Measurements from ENCODE around the gene SORBS2. TPM values are rescaled to one million over a fixed set of nuclear protein-coding genes. Genes with fewer than 3 reads are reported as not detected.
"Not testable (repeated sequence)": the region's sequence is repeated elsewhere in the genome, so short reads cannot be mapped to it uniquely, and the experiment has no call there.

Gene SORBS2
- total RNA-seq, 2 experiments from 2014 or later: not detected

- ChIA-PET POLR2A (no interaction called here), CTCF (no interaction called here)
- no peak overlapping the region for H3K27ac Mint-ChIP-seq
- no peak for DNase-seq
- H3K4me3 Mint-ChIP-seq: no peak overlapping the region
- no peaks in the 10 kb centered on the region for H3K4me1 Mint-ChIP-seq
- H3K27me3 Mint-ChIP-seq: peaks cover 2% of the 10 kb centered on the region
- no peaks in the 10 kb centered on the region for H3K9me3 Mint-ChIP-seq
- H3K36me3 Mint-ChIP-seq (ENCODE audit: low read depth): no peaks in the 10 kb centered on the region
These were observed 99.5 kb downstream of the SORBS2 start for GRCh38 chr4:185712350-185713024.

- no peak for DNase-seq
- Mint-ChIP-seq H3K36me3 (ENCODE audit: low read depth) (no peaks in the 10 kb centered on the region), H3K9me3 (no peaks in the 10 kb centered on the region), H3K4me1 (no peaks in the 10 kb centered on the region), H3K27me3 (peaks cover 2% of the 10 kb centered on the region), H3K4me3 (no peak overlapping the region), H3K27ac (no peak overlapping the region)
- ChIA-PET POLR2A (no interaction called here), CTCF (no interaction called here)
These were observed 100.3 kb downstream of the SORBS2 start for GRCh38 chr4:185711726-185712125.

DNA sequence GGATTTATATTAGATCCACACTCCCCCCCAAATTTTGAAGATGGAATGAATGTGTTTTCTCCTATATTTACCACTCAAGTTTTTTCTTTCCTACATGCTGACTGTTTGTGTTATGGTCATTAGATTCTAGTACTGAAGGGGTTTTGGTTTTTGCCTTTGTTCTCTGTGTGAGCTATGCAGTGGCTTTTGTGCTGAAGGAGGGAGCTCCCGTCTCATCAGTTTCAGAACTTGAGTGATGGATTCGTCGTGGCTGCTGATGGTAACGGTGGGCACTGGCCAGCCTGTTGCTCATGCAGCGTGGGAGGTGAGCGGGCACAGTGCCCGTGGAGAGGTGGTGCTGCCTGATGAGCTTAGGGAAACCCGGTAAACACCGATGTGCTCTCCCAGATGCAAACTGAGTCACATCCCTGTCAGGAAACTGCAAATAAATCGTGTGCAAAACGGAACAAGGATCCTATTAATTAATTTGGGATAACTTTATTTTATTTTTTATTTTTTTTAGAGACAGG lies 101.5 kb downstream of the SORBS2 start:
- Mint-ChIP-seq H3K36me3 (ENCODE audit: low read depth) (no peaks in the 10 kb centered on the region), H3K9me3 (no peaks in the 10 kb centered on the region), H3K4me3 (no peak overlapping the region), H3K27ac (no peak overlapping the region), H3K27me3 (peaks cover 2% of the 10 kb centered on the region), H3K4me1 (no peaks in the 10 kb centered on the region)
- no peak for DNase-seq
- ChIA-PET POLR2A (no interaction called here), CTCF (no interaction called here)

DNA sequence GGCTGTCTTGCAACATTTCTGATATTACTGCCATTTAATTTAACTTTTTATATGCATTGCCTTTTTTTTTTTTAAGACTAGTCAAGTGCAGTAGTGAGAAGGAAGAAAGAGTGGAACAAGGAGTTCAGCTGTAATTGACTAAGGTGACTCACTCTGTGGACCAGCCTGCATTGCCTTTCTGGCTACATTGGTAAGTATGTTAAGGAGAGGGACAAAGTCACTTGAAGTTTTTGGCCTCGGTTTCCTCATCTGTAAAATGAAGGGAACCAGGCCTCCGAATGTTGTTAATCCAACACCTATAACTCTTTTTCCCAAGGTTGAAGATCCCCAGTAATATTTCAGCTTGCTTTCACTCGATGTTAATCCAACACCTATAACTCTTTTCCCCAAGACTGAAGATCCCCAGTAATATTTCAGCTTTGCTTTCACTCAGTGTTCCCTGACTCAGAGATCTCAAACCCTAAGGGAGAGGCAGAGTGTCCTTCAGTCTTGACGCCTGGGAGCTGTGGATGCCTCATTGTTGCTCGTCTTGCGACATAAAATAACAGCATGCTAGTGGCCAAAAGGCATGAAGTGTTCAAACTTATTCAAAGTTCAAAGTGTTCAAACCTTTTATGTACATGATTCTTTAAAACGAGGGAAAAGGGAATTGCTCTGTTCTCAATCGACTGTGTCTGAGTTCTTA lies 102.0 kb downstream of the SORBS2 start:
- Mint-ChIP-seq H3K9me3 (no peaks in the 10 kb centered on the region), H3K4me3 (no peak overlapping the region), H3K27ac (no peak overlapping the region), H3K36me3 (ENCODE audit: low read depth) (no peaks in the 10 kb centered on the region), H3K4me1 (no peaks in the 10 kb centered on the region), H3K27me3 (peaks cover 2% of the 10 kb centered on the region)
- DNase-seq: no peak
- ChIA-PET POLR2A (no interaction called here), CTCF (no interaction called here)

DNA sequence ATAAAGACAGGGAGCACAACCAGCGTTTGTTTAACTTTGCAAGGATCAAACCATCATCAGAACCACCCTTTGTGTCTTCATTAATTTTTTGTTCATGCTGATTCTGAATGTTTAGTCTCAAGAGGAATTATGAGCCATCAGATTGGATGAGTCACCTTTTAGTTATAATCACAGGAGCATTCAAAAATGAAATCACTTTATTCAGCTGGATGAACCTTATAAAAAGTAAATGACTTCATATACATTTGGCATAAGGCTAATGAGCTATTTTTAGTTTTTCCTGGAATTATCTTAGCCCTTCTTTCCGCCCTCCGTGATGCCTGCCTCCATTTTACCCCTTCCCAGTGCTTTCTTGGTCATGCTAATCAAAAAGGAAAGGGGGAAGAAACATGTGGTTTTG lies 103.6 kb downstream of the SORBS2 start:
- Mint-ChIP-seq H3K36me3 (ENCODE audit: low read depth) (no peaks in the 10 kb centered on the region), H3K27ac (no peak overlapping the region), H3K4me3 (no peak overlapping the region), H3K27me3 (no peaks in the 10 kb centered on the region), H3K9me3 (no peaks in the 10 kb centered on the region), H3K4me1 (no peaks in the 10 kb centered on the region)
- DNase-seq: no peak
- CTCF ChIA-PET: no interaction called here
- POLR2A ChIA-PET: no interaction called here

DNA sequence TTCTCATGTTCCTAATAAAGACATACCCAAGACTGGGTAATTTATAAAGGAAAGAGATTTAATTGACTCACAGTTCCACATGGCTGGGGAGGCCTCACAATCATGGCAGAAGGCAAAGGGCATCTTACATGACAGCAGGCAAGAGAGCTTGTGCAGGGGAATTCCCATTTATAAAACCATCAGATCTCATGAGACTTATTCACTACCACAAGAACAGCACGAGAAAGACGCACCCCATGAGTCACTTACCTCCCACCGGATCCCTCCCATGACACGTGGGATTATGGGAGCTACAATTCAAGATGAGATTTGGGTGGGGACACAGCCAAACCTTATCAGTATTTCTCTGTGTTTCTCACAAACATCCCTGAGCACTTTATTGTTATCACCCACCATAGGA lies 104.4 kb downstream of the SORBS2 start:
- H3K4me3 Mint-ChIP-seq; H3K27ac Mint-ChIP-seq; H3K4me1 Mint-ChIP-seq; POLR2A ChIA-PET; H3K9me3 Mint-ChIP-seq; H3K27me3 Mint-ChIP-seq; H3K36me3 Mint-ChIP-seq (ENCODE audit: low read depth); DNase-seq: not testable (repeated sequence)
- CTCF ChIA-PET: interaction anchor here (0.6 kb wide), 1 partner anchor 455 kb away, joined by 3 read pairs; no protein-coding TSS in a partner anchor

GRCh38 chr4:185702147-185702663 lies 109.8 kb downstream of the SORBS2 start:
- CTCF ChIA-PET: no interaction called here

DNA sequence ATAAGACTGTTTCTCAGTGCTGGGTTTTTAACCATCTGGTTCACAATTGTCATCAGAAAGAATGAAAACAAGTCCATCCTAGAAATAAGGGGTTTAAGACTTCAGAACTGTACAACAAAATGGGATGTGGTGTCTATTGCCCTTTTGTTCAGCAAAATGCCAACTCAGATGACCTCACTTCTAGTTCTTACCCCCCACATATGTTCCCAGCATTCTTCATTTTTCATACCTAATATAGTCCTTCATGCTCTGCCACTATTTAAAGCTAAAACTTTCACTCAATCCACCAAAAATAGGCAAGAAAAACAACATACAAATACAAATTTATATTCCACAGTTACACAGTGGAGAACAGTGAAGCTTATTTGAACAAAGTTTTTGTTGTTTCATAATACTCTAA lies 111.4 kb downstream of the SORBS2 start:
- POLR2A ChIA-PET: no interaction called here

More at GRCh38 chr4:185702147-185702663, 109.8 kb downstream of the SORBS2 start:
- Mint-ChIP-seq H3K4me1 (no peaks in the 10 kb centered on the region), H3K27ac (no peak overlapping the region), H3K4me3 (no peak overlapping the region), H3K36me3 (ENCODE audit: low read depth) (no peaks in the 10 kb centered on the region), H3K27me3 (no peaks in the 10 kb centered on the region), H3K9me3 (no peaks in the 10 kb centered on the region)
- POLR2A ChIA-PET: no interaction called here
- DNase-seq: no peak

DNA sequence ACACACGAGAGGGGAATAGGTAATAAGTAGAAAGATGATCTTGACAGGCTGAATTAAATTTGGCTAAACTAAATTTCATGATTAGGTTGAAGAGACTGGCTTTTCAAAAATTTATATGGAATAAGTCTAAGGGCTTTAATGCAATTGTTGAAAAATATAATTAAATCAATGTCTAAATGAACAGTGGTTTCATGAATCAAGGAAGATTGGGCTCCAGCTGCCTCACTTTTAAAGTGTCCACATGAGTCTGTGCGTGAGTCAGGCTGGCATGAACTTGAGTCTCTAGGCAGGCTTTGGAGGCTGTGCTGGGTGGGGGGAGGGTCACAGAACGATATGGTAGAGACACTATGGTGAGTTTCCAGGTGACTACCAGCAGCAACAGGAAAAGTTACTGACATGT lies 111.9 kb downstream of the SORBS2 start:
- ChIA-PET CTCF (no interaction called here), POLR2A (no interaction called here)
- Mint-ChIP-seq H3K36me3 (ENCODE audit: low read depth) (no peaks in the 10 kb centered on the region), H3K9me3 (no peaks in the 10 kb centered on the region), H3K27ac (no peak overlapping the region), H3K4me3 (no peak overlapping the region), H3K4me1 (no peaks in the 10 kb centered on the region), H3K27me3 (no peaks in the 10 kb centered on the region)
- no peak for DNase-seq

More for the DNA sequence above, 111.4 kb downstream of the SORBS2 start:
- DNase-seq: no peak
- Mint-ChIP-seq H3K36me3 (ENCODE audit: low read depth) (no peaks in the 10 kb centered on the region), H3K27ac (no peak overlapping the region), H3K4me1 (no peaks in the 10 kb centered on the region), H3K9me3 (no peaks in the 10 kb centered on the region), H3K4me3 (no peak overlapping the region), H3K27me3 (no peaks in the 10 kb centered on the region)
- CTCF ChIA-PET: no interaction called here

- Mint-ChIP-seq H3K4me3 (no peak overlapping the region), H3K36me3 (ENCODE audit: low read depth) (no peaks in the 10 kb centered on the region), H3K27ac (no peak overlapping the region), H3K4me1 (no peaks in the 10 kb centered on the region), H3K27me3 (peaks cover 2% of the 10 kb centered on the region), H3K9me3 (no peaks in the 10 kb centered on the region)
- CTCF ChIA-PET: no interaction called here
- POLR2A ChIA-PET: no interaction called here
- no peak for DNase-seq
These were observed 114.5 kb downstream of the SORBS2 start for GRCh38 chr4:185697488-185697887.

- no peak overlapping the region for H3K27ac Mint-ChIP-seq
- no peaks in the 10 kb centered on the region for H3K36me3 Mint-ChIP-seq (ENCODE audit: low read depth)
- CTCF ChIA-PET: no interaction called here
- POLR2A ChIA-PET: no interaction called here
- no peaks in the 10 kb centered on the region for H3K4me1 Mint-ChIP-seq
- peaks cover 2% of the 10 kb centered on the region for H3K27me3 Mint-ChIP-seq
- DNase-seq: no peak
- H3K4me3 Mint-ChIP-seq: no peak overlapping the region
- no peaks in the 10 kb centered on the region for H3K9me3 Mint-ChIP-seq
These were observed 116.3 kb downstream of the SORBS2 start for GRCh38 chr4:185695743-185696142.

DNA sequence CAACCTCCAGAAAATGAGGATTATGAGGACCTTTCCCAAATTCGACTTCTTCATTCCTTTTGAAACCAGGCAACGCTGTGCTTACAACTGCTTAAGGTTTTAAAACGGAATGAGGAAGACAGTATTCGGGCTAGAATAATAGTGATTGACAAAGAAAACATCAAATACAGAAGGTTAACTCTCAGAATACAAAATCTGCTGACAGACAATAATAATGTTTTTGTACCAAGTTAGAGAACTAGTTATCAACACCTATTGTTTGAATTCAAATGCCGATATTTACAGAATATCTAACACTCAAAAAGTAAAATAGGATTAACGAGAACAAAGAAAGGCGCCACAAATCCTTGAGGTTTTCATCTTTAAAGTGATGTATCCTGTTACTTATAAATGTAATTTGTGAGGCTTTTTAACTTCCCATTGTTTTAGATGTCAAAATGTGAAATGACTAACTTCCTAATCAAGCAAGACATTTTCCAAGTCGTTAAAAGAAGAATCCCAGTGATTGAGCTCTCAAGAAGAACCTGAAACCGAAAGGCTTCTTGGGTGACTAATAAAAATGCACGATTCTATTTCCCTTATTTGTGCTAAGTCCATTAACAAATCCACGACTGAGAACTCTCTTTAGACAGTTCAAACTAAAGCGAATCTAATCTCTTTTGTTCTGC lies 118.3 kb downstream of the SORBS2 start:
- Mint-ChIP-seq H3K4me1 (no peaks in the 10 kb centered on the region), H3K4me3 (no peak overlapping the region), H3K27me3 (peaks cover 2% of the 10 kb centered on the region), H3K36me3 (ENCODE audit: low read depth) (no peaks in the 10 kb centered on the region), H3K27ac (no peak overlapping the region), H3K9me3 (no peaks in the 10 kb centered on the region)
- DNase-seq: no peak
- ChIA-PET CTCF (no interaction called here), POLR2A (no interaction called here)

DNA sequence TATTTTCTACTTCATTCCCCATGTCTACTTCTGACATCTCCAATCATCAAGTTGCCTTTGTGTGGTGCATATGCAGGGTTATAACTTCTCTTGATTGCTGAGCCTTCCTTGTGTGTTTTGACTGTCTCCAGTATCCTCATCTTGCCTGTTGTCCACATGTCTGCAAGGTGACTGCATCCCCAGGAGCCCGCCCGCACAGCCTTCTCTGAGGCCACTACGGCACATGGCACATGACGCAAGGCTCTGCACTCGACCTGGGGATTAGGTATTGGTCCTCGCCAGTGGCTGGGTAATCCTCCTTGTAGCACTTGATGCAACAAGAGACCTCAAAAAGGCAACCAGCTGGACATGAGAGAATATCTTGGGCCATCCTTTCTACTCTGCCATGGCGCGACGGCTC lies 122.6 kb downstream of the SORBS2 start:
- Mint-ChIP-seq H3K4me1 (no peaks in the 10 kb centered on the region), H3K9me3 (no peaks in the 10 kb centered on the region), H3K27ac (no peak overlapping the region), H3K27me3 (peaks cover 2% of the 10 kb centered on the region), H3K4me3 (no peak overlapping the region), H3K36me3 (ENCODE audit: low read depth) (no peaks in the 10 kb centered on the region)
- no peak for DNase-seq
- CTCF ChIA-PET: no interaction called here
- POLR2A ChIA-PET: no interaction called here

Data from activated CD4-positive, alpha-beta T cell treated with anti-CD3 and anti-CD28 coated beads, Interleukin-2, amount 10 ng/mL, durations not matched to agents 7 days and 5 days (primary cell).